PC-9 (cell line): ENCODE measurements around the gene SLC9A6. TPM values are rescaled to one million over a fixed set of nuclear protein-coding genes. Genes with fewer than 3 reads are reported as not detected.

Source experiments
- BruUV-seq: library from RNA; stranded (reverse); fragments of 400-500 nt; replicated peaks from 2 replicates; lab custom pipeline; 2021; lab: Mats Ljungman, UMichigan
- CTCF ChIA-PET: fragments of 300-600 bp; sonication (Branson Sonifier 250); formaldehyde crosslinking; loops from one replicate; lab custom pipeline; 2022; ENCODE audit warnings: antibody characterized with exemption; lab: Charles Lee
- POLR2A ChIA-PET: fragments of 300-600 bp; sonication (Branson Sonifier 250); formaldehyde crosslinking; loops from one replicate; lab custom pipeline; 2022; ENCODE audit warnings: antibody characterized with exemption; ENCODE audit not compliant: unreplicated experiment; lab: Charles Lee
- DNase-seq, 2 experiments: peaks; one replicate each; pipeline versions ENCODE4 v3.0.0 to v3.0.0-alpha.2; 2015 to 2022; ENCODE audit warnings: mixed read lengths in 1 of 2
- H2AFZ ChIP-seq: fragments of 200-600 bp; sonication (generic); 2 replicates; pipeline ENCODE4 v1.8.1; 2017; ENCODE audit warnings: antibody characterized with exemption
- H3F3A ChIP-seq: fragments of 200-600 bp; sonication (generic); 2 replicates; pipeline ENCODE4 v1.8.1; 2017; ENCODE audit warnings: antibody characterized with exemption, mild to moderate bottlenecking, low read depth; ENCODE audit not compliant: insufficient read depth
- H3K27ac ChIP-seq: fragments of 200-600 bp; sonication (generic); 2 replicates; pipeline ENCODE4 v1.6.1; 2016; ENCODE audit warnings: mixed run types
- H3K27me3 ChIP-seq: fragments of 200-600 bp; sonication (generic); 2 replicates; pipeline ENCODE4 v1.6.1; 2016; ENCODE audit warnings: low read depth, mixed run types; ENCODE audit not compliant: insufficient read depth
- H3K36me3 ChIP-seq: fragments of 200-600 bp; sonication (generic); 2 replicates; pipeline ENCODE4 v1.6.1; 2016; ENCODE audit warnings: low read depth, mixed run types
- H3K4me1 ChIP-seq: fragments of 200-600 bp; sonication (generic); replicated peaks from 2 replicates; pipeline ENCODE4 v1.6.1; 2016; ENCODE audit warnings: mixed run types; ENCODE audit not compliant: insufficient read depth
- H3K4me2 ChIP-seq: fragments of 200-600 bp; sonication (generic); 2 replicates; pipeline ENCODE4 v1.6.1; 2017; ENCODE audit warnings: mixed run types
- H3K4me3 ChIP-seq: fragments of 200-600 bp; sonication (generic); 2 replicates; pipeline ENCODE4 v1.6.1; 2016; ENCODE audit warnings: mixed run types
- H3K79me2 ChIP-seq: fragments of 200-600 bp; sonication (generic); 2 replicates; pipeline ENCODE4 v1.6.1; 2017; ENCODE audit warnings: low read depth, mixed run types
- H3K9me2 ChIP-seq: fragments of 200-600 bp; sonication (generic); 2 replicates; pipeline ENCODE4 v1.8.1; 2017; ENCODE audit warnings: mild to moderate bottlenecking; ENCODE audit not compliant: insufficient read depth
- H3K9me3 ChIP-seq: fragments of 200-600 bp; sonication (generic); 2 replicates; pipeline ENCODE4 v1.8.1; 2016; ENCODE audit warnings: low read depth; ENCODE audit not compliant: insufficient read depth
- H4K20me1 ChIP-seq: fragments of 200-600 bp; sonication (generic); 2 replicates; pipeline ENCODE4 v1.8.1; 2017; ENCODE audit not compliant: insufficient read depth
- EZH2 ChIP-seq: fragments of 200-600 bp; sonication (generic); IDR thresholded peaks from 2 replicates; pipeline ENCODE4 v1.8.0; 2017; ENCODE audit warnings: antibody characterized with exemption, low read depth
- intact Hi-C: fragments of 100-400 bp; cut with micrococcal nuclease; formaldehyde crosslinking; loops from one replicate; pipeline ENCODE4 v1.10.0; 2022; ENCODE audit not compliant: unreplicated experiment
- total RNA-seq: library from RNA; stranded (reverse); gene quantifications from 2 replicates; pipeline ENCODE4 v1.2.3, GENCODE V29; 2021
- TF ChIP-seq, protein P1 (sequence below): fragments of 200-600 bp; sonication (generic); conservative IDR thresholded peaks from 2 replicates; pipeline ENCODE4 v1.6.1; 2017; ENCODE audit warnings: mixed run types, antibody characterized with exemption, mild to moderate bottlenecking, moderate library complexity

Gene SLC9A6
- total RNA-seq, 1 experiment from 2014 or later: 16.5 TPM

GRCh38 chrX:136031626-136032025 lies 46.4 kb downstream of the SLC9A6 start:
- Histone ChIP-seq H3K27ac (no peak overlapping the region), H3K4me2 (no peak overlapping the region), H4K20me1 (no peaks in the 10 kb centered on the region), H3K9me2 (no peaks in the 10 kb centered on the region), H3K4me1 (no peaks in the 10 kb centered on the region), H3K4me3 (no peak overlapping the region), H3K27me3 (no peaks in the 10 kb centered on the region), H3K36me3 (no peaks in the 10 kb centered on the region), H2AFZ (no peak overlapping the region), H3K79me2 (no peaks in the 10 kb centered on the region), H3K9me3 (no peaks in the 10 kb centered on the region), H3F3A (0 out of 2 replicates have a peak, but pooled peaks cover 4% of the 10 kb centered on the region)
- intact Hi-C loops: no loop called here
- TF ChIP-seq, protein P1, sequence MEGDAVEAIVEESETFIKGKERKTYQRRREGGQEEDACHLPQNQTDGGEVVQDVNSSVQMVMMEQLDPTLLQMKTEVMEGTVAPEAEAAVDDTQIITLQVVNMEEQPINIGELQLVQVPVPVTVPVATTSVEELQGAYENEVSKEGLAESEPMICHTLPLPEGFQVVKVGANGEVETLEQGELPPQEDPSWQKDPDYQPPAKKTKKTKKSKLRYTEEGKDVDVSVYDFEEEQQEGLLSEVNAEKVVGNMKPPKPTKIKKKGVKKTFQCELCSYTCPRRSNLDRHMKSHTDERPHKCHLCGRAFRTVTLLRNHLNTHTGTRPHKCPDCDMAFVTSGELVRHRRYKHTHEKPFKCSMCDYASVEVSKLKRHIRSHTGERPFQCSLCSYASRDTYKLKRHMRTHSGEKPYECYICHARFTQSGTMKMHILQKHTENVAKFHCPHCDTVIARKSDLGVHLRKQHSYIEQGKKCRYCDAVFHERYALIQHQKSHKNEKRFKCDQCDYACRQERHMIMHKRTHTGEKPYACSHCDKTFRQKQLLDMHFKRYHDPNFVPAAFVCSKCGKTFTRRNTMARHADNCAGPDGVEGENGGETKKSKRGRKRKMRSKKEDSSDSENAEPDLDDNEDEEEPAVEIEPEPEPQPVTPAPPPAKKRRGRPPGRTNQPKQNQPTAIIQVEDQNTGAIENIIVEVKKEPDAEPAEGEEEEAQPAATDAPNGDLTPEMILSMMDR: no peak
- TF ChIP-seq EZH2: no peak
- CTCF ChIA-PET: no interaction called here
- no peak for DNase-seq
- POLR2A ChIA-PET: no interaction called here
- BruUV-seq: no TSS peak

DNA sequence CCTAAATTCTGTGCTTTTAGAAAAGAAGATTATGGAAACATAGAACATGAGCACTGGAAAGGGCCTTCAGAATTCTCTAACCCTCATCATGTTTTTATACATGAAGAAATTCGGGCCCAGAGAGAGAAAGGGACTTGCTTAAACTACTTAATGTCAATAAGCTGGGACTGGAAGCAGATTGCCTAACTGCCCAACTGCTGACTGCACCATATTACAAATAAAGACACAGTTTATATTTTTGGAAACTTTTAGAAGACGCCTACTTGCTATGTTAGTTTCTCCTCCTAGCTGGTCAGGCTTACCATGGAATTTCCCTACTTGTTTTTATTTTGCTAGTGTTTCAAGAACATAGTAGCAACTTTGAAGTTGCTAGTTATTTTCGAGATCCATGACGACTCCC lies 47.1 kb downstream of the SLC9A6 start:
- H4K20me1 ChIP-seq: no peaks in the 10 kb centered on the region
- no peaks in the 10 kb centered on the region for H3K9me3 ChIP-seq
- CTCF ChIA-PET: no interaction called here
- no peaks in the 10 kb centered on the region for H3K79me2 ChIP-seq
- no peak for DNase-seq
- H3K4me3 ChIP-seq: no peak overlapping the region
- no peaks in the 10 kb centered on the region for H3K27me3 ChIP-seq
- no peak overlapping the region for H3K4me2 ChIP-seq
- no peak overlapping the region for H2AFZ ChIP-seq
- no peaks in the 10 kb centered on the region for H3K9me2 ChIP-seq
- H3F3A ChIP-seq: 0 out of 2 replicates have a peak, but pooled peaks cover 4% of the 10 kb centered on the region
- no peaks in the 10 kb centered on the region for H3K4me1 ChIP-seq
- TF ChIP-seq EZH2: no peak
- TF ChIP-seq, protein P1: no peak
- POLR2A ChIA-PET: no interaction called here
- intact Hi-C loops: no loop called here
- BruUV-seq: no TSS peak
- H3K27ac ChIP-seq: no peak overlapping the region
- H3K36me3 ChIP-seq: no peaks in the 10 kb centered on the region; the same call in 1 of the 2 replicates

DNA sequence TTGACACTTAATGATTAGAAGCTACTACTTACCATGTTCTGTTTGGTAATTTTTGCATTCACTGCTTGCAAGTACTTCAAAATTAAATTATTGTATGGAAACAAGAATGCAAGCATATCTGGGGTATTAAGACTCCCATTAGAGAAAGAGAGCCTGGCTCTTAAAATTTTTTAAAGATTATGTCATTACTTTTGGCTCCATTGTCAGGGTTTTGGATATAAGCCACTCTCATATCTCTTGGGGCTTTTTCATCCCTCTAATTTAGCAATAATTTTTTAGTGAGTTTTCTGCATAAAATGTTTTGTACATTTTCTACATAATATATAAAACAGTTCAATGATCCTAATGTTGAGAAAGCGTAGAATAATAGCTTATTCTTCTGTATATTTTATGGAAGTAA lies 49.4 kb downstream of the SLC9A6 start:
- H3K27me3 ChIP-seq: no peaks in the 10 kb centered on the region
- no peak for TF ChIP-seq EZH2
- TF ChIP-seq, protein P1: no peak
- no peak for DNase-seq
- H3F3A ChIP-seq: 0 out of 2 replicates have a peak, but pooled peaks cover 4% of the 10 kb centered on the region
- no peaks in the 10 kb centered on the region for H3K79me2 ChIP-seq
- intact Hi-C loops: no loop called here
- H3K9me3 ChIP-seq: no peaks in the 10 kb centered on the region
- no peaks in the 10 kb centered on the region for H3K4me1 ChIP-seq
- H3K36me3 ChIP-seq: no peaks in the 10 kb centered on the region; the same call in 1 of the 2 replicates
- no peak overlapping the region for H3K27ac ChIP-seq
- no TSS peak for BruUV-seq
- POLR2A ChIA-PET: no interaction called here
- CTCF ChIA-PET: no interaction called here
- H2AFZ ChIP-seq: no peak overlapping the region
- no peak overlapping the region for H3K4me2 ChIP-seq
- H3K9me2 ChIP-seq: no peaks in the 10 kb centered on the region
- H3K4me3 ChIP-seq: no peak overlapping the region
- no peaks in the 10 kb centered on the region for H4K20me1 ChIP-seq
